Caco-2 (cell line): ENCODE data around the gene FAM237A. TPM values are rescaled to one million over a fixed set of nuclear protein-coding genes. Genes with fewer than 3 reads are reported as not detected.

Experiments
- BruUV-seq: library from RNA; stranded (reverse); fragments of 400-500 nt; replicated peaks from 2 replicates; lab custom pipeline; 2021; lab: Mats Ljungman, UMichigan
- CTCF ChIA-PET: fragments of 300-600 bp; sonication (Branson Sonifier 250); formaldehyde crosslinking; loops from one replicate; lab custom pipeline; 2022; ENCODE audit warnings: antibody characterized with exemption; lab: Charles Lee
- POLR2A ChIA-PET: fragments of 300-600 bp; sonication (Branson Sonifier 250); formaldehyde crosslinking; loops from one replicate; lab custom pipeline; 2022; ENCODE audit warnings: antibody characterized with exemption; lab: Charles Lee
- DNase-seq, 2 experiments: peaks; one replicate each; pipeline versions ENCODE4 v3.0.0 to v3.0.0-alpha.2; 2020 to 2022
- H3K27me3 ChIP-seq: replicated peaks from 2 replicates; pipeline ENCODE4 v1.6.0; 2011; ENCODE audit warnings: low read length; ENCODE audit not compliant: control insufficient read depth, insufficient read depth
- H3K36me3 ChIP-seq: 2 replicates; pipeline ENCODE4 v1.5.1; 2011; ENCODE audit warnings: low read length; ENCODE audit not compliant: control insufficient read depth, insufficient read depth
- H3K4me1 ChIP-seq: fragments of 250-450 bp; sonication (Bioruptor Pico); 2 replicates; pipeline ENCODE4 v1.5.1; 2020; ENCODE audit warnings: mild to moderate bottlenecking
- H3K4me3 ChIP-seq: 2 replicates; pipeline ENCODE4 v1.5.1; 2011; ENCODE audit warnings: low read depth, mild to moderate bottlenecking, control low read depth, low read length
- H3K9me3 ChIP-seq: fragments of 250-450 bp; sonication (Bioruptor Pico); 2 replicates; pipeline ENCODE4 v1.5.1; 2020; ENCODE audit warnings: mild to moderate bottlenecking, moderate library complexity
- H3K27ac Mint-ChIP-seq: one replicate; pipeline ENCODE4 v1.8.0; 2022; ENCODE audit warnings: mixed read lengths; ENCODE audit not compliant: unreplicated experiment
- H3K27me3 Mint-ChIP-seq: one replicate; pipeline ENCODE4 v1.8.0; 2022; ENCODE audit warnings: mixed read lengths; ENCODE audit not compliant: insufficient read depth, unreplicated experiment
- H3K36me3 Mint-ChIP-seq: one replicate; pipeline ENCODE4 v1.8.0; 2022; ENCODE audit warnings: mild to moderate bottlenecking, mixed read lengths; ENCODE audit not compliant: insufficient read depth, unreplicated experiment
- H3K4me1 Mint-ChIP-seq: one replicate; pipeline ENCODE4 v1.8.0; 2022; ENCODE audit warnings: low read depth, mixed read lengths; ENCODE audit not compliant: unreplicated experiment
- H3K4me3 Mint-ChIP-seq: one replicate; pipeline ENCODE4 v1.8.0; 2022; ENCODE audit warnings: mild to moderate bottlenecking, moderate library complexity, mixed read lengths; ENCODE audit not compliant: unreplicated experiment
- H3K9me3 Mint-ChIP-seq: one replicate; pipeline ENCODE4 v1.8.0; 2022; ENCODE audit warnings: mixed read lengths; ENCODE audit not compliant: unreplicated experiment
- CTCF ChIP-seq, 2 experiments: fragments of 200-600 bp in 1 of 2; IDR thresholded peaks; 1 replicate in 1 of 2; 2 replicates in 1 of 2; pipeline versions ENCODE4 v1.5.1 to v1.8.0; 2011 to 2022; ENCODE audit warnings: antibody characterized with exemption in 1 of 2, control low read depth in 1 of 2, inconsistent platforms in 1 of 2, low read depth in 1 of 2, low read length in 1 of 2, mild to moderate bottlenecking in 1 of 2, moderate library complexity in 1 of 2; ENCODE audit not compliant: insufficient read depth in 1 of 2, severe bottlenecking in 1 of 2, unreplicated experiment in 1 of 2
- intact Hi-C: fragments of 100-400 bp; cut with micrococcal nuclease; formaldehyde crosslinking; loops from one replicate; pipeline ENCODE4 v1.10.0; 2022; ENCODE audit not compliant: unreplicated experiment
- total RNA-seq: library from RNA; stranded (reverse); gene quantifications from 2 replicates; pipeline ENCODE4 v1.2.3, GENCODE V29; 2022

The FAM237A gene
- total RNA-seq, 1 experiment from 2014 or later = not detected

- ChIA-PET POLR2A (no interaction called here), CTCF (no interaction called here)
- Histone ChIP-seq H3K36me3 (no peaks in the 10 kb centered on the region), H3K4me1 (no peaks in the 10 kb centered on the region), H3K27me3 (peaks cover 1% of the 10 kb centered on the region; the same call in 1 of the 2 replicates), H3K9me3 (no peaks in the 10 kb centered on the region), H3K4me3 (no peak overlapping the region)
- no TSS peak for BruUV-seq
- H3K36me3 Mint-ChIP-seq = no peaks in the 10 kb centered on the region
- H3K4me3 Mint-ChIP-seq = no peak overlapping the region
- intact Hi-C loops = no loop called here
- no peak overlapping the region for H3K27ac Mint-ChIP-seq
- DNase-seq = no peak
- H3K4me1 Mint-ChIP-seq = no peaks in the 10 kb centered on the region
- H3K9me3 Mint-ChIP-seq = no peaks in the 10 kb centered on the region
- no peak for TF ChIP-seq CTCF (IDR thresholded peaks at IDR 0.05; ENCODE audit: insufficient read depth in 1 of 2, low read depth in 1 of 2, low read length in 1 of 2, severe bottlenecking in 1 of 2, unreplicated experiment in 1 of 2)
- H3K27me3 Mint-ChIP-seq = peaks cover 20% of the 10 kb centered on the region
These were observed 10.9 kb upstream of the FAM237A start for GRCh38 chr2:206631340-206631739.

- CTCF ChIA-PET = no interaction called here
- POLR2A ChIA-PET = no interaction called here
- no peak for DNase-seq
- no TSS peak for BruUV-seq
- Mint-ChIP-seq H3K4me1 (no peaks in the 10 kb centered on the region), H3K9me3 (no peaks in the 10 kb centered on the region), H3K27ac (no peak overlapping the region), H3K4me3 (no peak overlapping the region), H3K36me3 (no peaks in the 10 kb centered on the region), H3K27me3 (peaks cover 6% of the 10 kb centered on the region)
- H3K27me3 ChIP-seq = no peaks in the 10 kb centered on the region
- intact Hi-C loops = no loop called here
- H3K36me3 ChIP-seq = no peaks in the 10 kb centered on the region
- H3K9me3 ChIP-seq = no peaks in the 10 kb centered on the region
- H3K4me1 ChIP-seq = no peaks in the 10 kb centered on the region
- H3K4me3 ChIP-seq = no peak overlapping the region
- no peak for TF ChIP-seq CTCF (IDR thresholded peaks at IDR 0.05; ENCODE audit: insufficient read depth in 1 of 2, low read depth in 1 of 2, low read length in 1 of 2, severe bottlenecking in 1 of 2, unreplicated experiment in 1 of 2)
These were observed 7.3 kb upstream of the FAM237A start for GRCh38 chr2:206635015-206635414.

GRCh38 chr2:206639636-206640035 lies 2.7 kb upstream of the FAM237A start:
- no TSS peak for BruUV-seq
- no peak for TF ChIP-seq CTCF (IDR thresholded peaks at IDR 0.05; ENCODE audit: insufficient read depth in 1 of 2, low read depth in 1 of 2, low read length in 1 of 2, severe bottlenecking in 1 of 2, unreplicated experiment in 1 of 2)
- Mint-ChIP-seq H3K4me1 (no peaks in the 10 kb centered on the region), H3K4me3 (no peak overlapping the region), H3K27ac (no peak overlapping the region), H3K36me3 (no peaks in the 10 kb centered on the region), H3K27me3 (no peaks in the 10 kb centered on the region), H3K9me3 (no peaks in the 10 kb centered on the region)
- POLR2A ChIA-PET = no interaction called here
- Histone ChIP-seq H3K9me3 (no peaks in the 10 kb centered on the region), H3K4me3 (no peak overlapping the region), H3K27me3 (no peaks in the 10 kb centered on the region), H3K36me3 (no peaks in the 10 kb centered on the region), H3K4me1 (no peaks in the 10 kb centered on the region)
- CTCF ChIA-PET = no interaction called here
- intact Hi-C loops = no loop called here
- DNase-seq = no peak
